HG03442 (cell line): Measurements from ENCODE around the gene RFTN1.

ENCODE experiments used
- ATAC-seq: cut with Tn5 transposase; IDR thresholded peaks from one replicate; pipeline ENCODE4 v1.9.1; 2021; ENCODE audit warnings: mild to moderate bottlenecking, moderate library complexity; ENCODE audit not compliant: unreplicated experiment

RFTN1 gene

GRCh38 chr3:16412192-16412800 lies 101.2 kb downstream of the RFTN1 start:
- ATAC-seq = no peak

- no peak for ATAC-seq
These were observed 102.1 kb downstream of the RFTN1 start for GRCh38 chr3:16411441-16411840.

GRCh38 chr3:16410659-16411058 lies 102.8 kb downstream of the RFTN1 start:
- ATAC-seq = no peak

DNA sequence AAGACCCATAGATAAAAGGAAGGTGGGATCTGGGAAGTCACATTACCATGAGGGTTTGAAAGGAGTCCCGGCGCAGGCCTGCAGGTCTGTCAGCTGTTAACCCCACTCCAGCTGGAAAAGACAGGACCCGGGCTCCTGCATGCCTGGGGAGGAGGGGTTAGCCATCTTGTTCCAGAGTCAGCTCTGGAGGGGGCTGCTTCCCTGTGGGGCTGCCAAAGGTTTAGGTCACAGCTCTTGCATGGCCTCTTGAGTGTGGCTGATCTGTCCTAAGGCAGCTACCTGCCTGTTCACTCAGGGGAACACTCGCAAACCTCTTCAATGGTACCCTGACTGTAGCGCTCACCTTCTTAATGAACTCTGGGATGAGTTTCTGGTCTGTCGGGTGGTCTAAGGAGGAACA lies 104.5 kb downstream of the RFTN1 start:
- no peak for ATAC-seq

DNA sequence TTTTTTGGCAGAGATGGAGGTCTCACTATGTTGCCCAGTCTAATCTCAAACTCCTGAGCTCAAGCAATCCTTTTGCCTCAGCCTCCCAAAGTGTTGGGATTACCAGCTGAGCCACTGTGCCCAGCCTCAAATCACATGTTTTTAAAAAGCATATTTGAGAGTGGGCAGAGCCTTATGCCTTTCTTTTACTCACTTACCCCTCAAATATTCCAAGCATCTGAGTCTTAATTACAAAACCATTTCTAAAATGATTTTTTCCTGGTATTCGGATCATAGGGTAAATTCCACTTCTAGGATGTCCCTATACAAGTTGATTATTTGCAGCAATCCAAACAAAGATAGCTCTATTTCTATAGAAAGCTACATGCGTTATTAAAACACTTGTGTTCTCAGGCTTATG lies 106.1 kb downstream of the RFTN1 start:
- ATAC-seq = no peak

- no peak for ATAC-seq
These were observed 106.9 kb downstream of the RFTN1 start for GRCh38 chr3:16406579-16406978.

DNA sequence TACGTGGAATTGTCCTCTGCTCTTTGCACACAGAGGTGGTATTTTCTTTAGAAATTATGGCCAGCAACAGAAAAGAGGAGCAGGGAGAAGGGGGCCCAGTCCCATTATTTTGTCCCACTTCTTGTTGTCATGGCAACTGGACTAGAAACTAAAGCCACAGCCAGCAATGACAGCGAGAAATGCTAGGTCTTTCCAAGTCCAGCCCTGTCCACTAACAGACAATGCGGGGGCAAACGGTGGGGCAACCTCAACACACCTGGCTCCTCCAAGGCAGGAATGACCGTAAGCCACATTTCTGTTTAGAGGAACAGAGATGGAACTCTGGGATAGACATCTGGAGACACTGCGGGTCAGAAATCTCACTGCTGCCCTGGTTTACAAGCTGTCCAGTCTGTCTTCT lies 107.3 kb downstream of the RFTN1 start:
- ATAC-seq = no peak

DNA sequence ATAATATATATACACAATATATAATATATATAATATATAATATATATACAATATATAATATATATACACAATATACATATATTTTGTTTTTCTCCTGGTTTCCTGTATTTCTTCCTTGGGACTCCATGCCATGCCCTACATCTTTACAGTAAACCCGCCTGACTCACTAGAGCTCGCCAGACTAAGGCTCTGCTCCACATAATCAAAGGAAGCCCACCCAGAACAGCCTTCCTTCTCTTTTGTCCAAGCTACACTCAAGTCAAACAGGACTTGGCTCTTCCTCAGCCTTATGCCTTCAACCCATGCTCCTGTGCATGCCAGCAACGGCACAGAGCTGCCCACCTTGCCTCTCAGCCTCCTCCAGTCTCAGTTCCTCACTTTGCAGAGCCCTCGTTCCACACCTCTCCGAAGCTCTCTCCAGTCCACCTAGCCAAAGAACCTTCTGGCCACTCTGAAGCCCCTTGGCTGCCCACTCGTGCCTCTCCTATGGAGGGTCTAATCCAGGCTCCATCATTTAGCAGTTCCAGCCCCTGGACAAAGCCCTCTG lies 109.1 kb downstream of the RFTN1 start:
- no peak for ATAC-seq

DNA sequence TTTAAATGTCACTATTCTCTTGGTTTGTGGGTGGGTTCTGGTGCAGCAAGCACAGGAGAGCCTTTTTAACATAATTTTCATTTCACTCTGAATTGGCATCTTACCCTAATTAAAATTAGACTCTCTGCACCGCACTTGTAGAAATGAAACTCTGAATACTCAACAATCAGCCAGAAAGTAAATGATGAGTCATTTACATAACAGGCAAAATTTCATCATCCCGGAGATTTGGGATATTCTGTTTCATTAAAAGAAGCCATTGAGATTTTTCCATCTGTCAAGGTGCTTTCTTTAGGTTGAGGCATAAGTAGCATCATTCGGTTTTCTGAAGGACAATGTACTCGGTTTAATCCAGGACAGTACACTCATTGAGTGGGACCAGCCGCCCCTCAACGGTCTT lies 111.0 kb downstream of the RFTN1 start:
- no peak for ATAC-seq

- no peak for ATAC-seq
These were observed 112.2 kb downstream of the RFTN1 start for GRCh38 chr3:16401273-16401672.

- ATAC-seq = no peak
These were observed 113.2 kb downstream of the RFTN1 start for GRCh38 chr3:16400106-16400931.

DNA sequence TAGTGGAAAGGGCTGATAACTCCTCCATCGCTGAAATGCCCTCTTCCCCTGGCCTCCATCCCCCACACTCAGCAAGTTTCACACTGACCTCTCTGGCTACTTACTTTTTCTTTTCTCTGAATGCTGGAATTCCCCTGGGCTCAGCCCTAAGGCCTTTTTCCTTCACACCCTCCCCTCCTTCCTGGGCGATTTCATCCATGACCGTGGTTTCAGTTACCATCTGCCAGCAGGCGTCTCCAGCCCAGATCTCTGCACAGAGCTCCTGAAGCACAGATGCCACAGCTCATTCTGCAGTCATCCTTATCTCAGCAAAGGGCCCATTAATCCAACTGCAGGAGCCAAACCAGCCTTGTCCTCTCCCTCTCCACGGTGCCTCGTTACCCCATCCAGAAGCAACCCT lies 114.0 kb downstream of the RFTN1 start:
- ATAC-seq = peak; percentile 51

DNA sequence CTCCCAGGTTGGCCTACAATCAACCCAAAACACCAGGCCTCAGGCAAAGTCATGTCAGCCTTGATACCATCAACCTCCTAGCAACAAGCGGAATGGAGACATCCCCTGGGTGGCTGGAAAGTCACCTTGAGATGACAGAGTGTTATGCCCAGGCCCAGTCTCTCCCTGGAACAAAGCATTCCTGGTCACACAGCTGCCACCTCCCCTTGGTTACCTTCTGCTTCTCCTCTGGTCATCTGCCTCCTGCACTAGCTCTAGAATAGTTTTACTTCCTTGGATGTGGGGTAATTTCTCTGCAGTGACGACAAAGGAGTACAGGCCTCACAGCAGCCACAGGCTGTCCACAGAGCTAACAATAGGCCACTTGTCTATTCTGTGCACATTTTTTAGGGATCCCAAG lies 114.9 kb downstream of the RFTN1 start:
- ATAC-seq = no peak

- no peak for ATAC-seq
These were observed 117.3 kb downstream of the RFTN1 start for GRCh38 chr3:16396202-16396601.

- ATAC-seq = no peak
These were observed 118.3 kb downstream of the RFTN1 start for GRCh38 chr3:16395212-16395611.

GRCh38 chr3:16394639-16395038 lies 118.9 kb downstream of the RFTN1 start:
- no peak for ATAC-seq

- ATAC-seq = no peak
These were observed 120.8 kb downstream of the RFTN1 start for GRCh38 chr3:16392717-16393116.

DNA sequence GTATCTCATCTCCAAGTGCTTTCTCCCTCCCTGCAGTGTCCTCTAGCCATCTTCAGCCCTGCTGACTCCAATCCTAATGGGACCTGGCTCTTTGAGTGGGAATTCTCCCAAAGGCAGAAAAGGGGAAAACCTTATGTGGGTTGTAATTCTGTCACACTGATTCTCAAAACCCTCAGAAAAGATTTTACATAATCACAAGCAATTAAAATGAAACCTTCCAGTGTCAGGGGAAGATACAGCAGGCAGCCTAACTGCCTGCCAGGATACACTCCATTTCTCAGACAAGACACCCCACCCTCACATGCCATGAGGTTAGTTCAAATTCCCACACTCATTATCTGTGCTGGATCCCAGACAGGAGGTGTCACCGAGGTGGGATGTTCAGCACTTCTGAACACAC lies 121.4 kb downstream of the RFTN1 start:
- no peak for ATAC-seq

- ATAC-seq = no peak
These were observed 122.9 kb downstream of the RFTN1 start for GRCh38 chr3:16390581-16390980.

DNA sequence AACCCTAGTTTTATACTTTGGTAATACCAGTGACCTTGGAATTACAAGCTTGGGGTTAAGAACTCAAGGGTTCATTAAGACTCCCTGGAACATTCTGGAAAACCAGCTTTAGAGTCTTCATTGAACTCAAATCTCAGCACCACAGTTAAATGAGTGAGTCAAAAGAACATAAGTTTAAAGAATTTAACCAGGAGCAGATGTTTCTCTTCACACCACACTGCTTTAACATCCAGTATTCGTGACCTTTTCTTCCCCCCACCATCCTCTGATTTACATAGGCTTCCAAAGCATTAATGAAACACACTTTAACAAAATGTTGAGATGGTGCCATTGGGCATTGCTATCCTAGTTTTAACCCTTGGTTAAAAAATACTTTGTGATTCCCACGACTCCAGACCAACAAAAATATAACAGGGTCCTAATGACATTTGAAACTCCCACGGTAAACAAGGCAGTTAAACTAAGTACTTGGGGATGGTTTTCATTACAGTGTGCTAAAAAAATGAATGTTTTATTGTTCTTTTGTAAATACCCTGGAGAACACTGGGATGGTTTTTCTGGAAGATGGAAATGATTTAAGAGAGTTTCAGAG lies 124.6 kb downstream of the RFTN1 start:
- ATAC-seq = no peak

DNA sequence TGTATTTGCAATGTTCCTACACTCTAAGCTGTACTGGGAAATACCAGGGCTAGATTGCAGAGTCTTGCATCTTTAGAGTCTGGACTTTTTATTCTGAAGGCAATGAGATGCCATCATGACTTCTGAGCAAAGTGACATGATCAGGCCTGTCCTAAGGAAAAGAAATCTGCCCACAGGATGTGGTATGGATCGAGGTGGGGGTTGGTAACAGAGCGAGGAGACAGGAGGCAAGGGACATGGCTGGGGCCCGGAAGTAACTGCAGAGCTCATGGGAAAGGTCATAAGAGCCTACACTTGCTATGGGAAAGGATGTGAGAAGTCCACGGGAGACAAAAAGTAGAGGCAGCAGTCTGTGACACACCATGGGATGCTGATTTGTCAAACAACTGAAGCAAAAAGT lies 126.9 kb downstream of the RFTN1 start:
- no peak for ATAC-seq

GRCh38 chr3:16385151-16385550 lies 128.3 kb downstream of the RFTN1 start:
- no peak for ATAC-seq
